HG03354 (cell line): ENCODE data around the gene C1orf53.
"Not testable (repeated sequence)": the region's sequence is repeated elsewhere in the genome, so short reads cannot be mapped to it uniquely, and the experiment has no call there.

Experiments
- ATAC-seq: cut with Tn5 transposase; IDR thresholded peaks from one replicate; pipeline ENCODE4 v1.9.1; 2021; ENCODE audit warnings: mild to moderate bottlenecking; ENCODE audit not compliant: unreplicated experiment, poor library complexity, severe bottlenecking

The C1orf53 gene

GRCh38 chr1:197951617-197952175, 49.3 kb downstream of the C1orf53 start:
- no peak for ATAC-seq

- ATAC-seq, result not testable (repeated sequence)
Observed at GRCh38 chr1:197953472-197953871, 51.0 kb downstream of the C1orf53 start.

- no peak for ATAC-seq
Observed at GRCh38 chr1:197954718-197955418, 52.4 kb downstream of the C1orf53 start.

- ATAC-seq, result no peak
Observed at GRCh38 chr1:197955486-197956394, 53.3 kb downstream of the C1orf53 start.
